Measurements from ENCODE around the gene SLC25A40.
"Not testable (repeated sequence)": the region's sequence is repeated elsewhere in the genome, so short reads cannot be mapped to it uniquely, and the experiment has no call there.

SLC25A40 gene

GRCh38 chr7:87870471-87870870, 5.7 kb downstream of the SLC25A40 start:
- no peak for DNase-seq (ENCODE audit: low read depth)

GRCh38 chr7:87866533-87866932, 9.6 kb downstream of the SLC25A40 start:
- not testable (repeated sequence) for DNase-seq (ENCODE audit: low read depth)

GRCh38 chr7:87866089-87866488, 10.1 kb downstream of the SLC25A40 start:
- DNase-seq (ENCODE audit: low read depth), result no peak

- no peak for DNase-seq (ENCODE audit: low read depth)
Observed at GRCh38 chr7:87858417-87859100, 17.6 kb downstream of the SLC25A40 start.

- DNase-seq (ENCODE audit: low read depth), result no peak
Observed at GRCh38 chr7:87853237-87853864, 22.8 kb downstream of the SLC25A40 start.

GRCh38 chr7:87852306-87852705, 23.9 kb downstream of the SLC25A40 start:
- DNase-seq (ENCODE audit: low read depth), result no peak

- DNase-seq (ENCODE audit: low read depth), result no peak
Observed at GRCh38 chr7:87850836-87851593, 25.1 kb downstream of the SLC25A40 start.

GRCh38 chr7:87837597-87837996, 38.6 kb downstream of the SLC25A40 start:
- no peak for DNase-seq (ENCODE audit: low read depth)

- no peak for DNase-seq (ENCODE audit: low read depth)
Observed at GRCh38 chr7:87833130-87833529, 43.0 kb downstream of the SLC25A40 start.

- no peak for DNase-seq (ENCODE audit: low read depth)
Observed at GRCh38 chr7:87831097-87831496, 45.1 kb downstream of the SLC25A40 start.

- DNase-seq (ENCODE audit: low read depth), result not testable (repeated sequence)
Observed at GRCh38 chr7:87828383-87828782, 47.8 kb downstream of the SLC25A40 start.

GRCh38 chr7:87825369-87825768, 50.8 kb downstream of the SLC25A40 start:
- not testable (repeated sequence) for DNase-seq (ENCODE audit: low read depth)

- DNase-seq (ENCODE audit: low read depth), result not testable (repeated sequence)
Observed at GRCh38 chr7:87822056-87822455, 54.1 kb downstream of the SLC25A40 start.

GRCh38 chr7:87818336-87818735, 57.8 kb downstream of the SLC25A40 start:
- DNase-seq (ENCODE audit: low read depth), result no peak

- DNase-seq (ENCODE audit: low read depth), result no peak
Observed at GRCh38 chr7:87816389-87816788, 59.8 kb downstream of the SLC25A40 start.

GRCh38 chr7:87810726-87811125, 65.4 kb downstream of the SLC25A40 start:
- DNase-seq (ENCODE audit: low read depth), result no peak

- no peak for DNase-seq (ENCODE audit: low read depth)
Observed at GRCh38 chr7:87810130-87810529, 66.0 kb downstream of the SLC25A40 start.

- DNase-seq (ENCODE audit: low read depth), result no peak
Observed at GRCh38 chr7:87806150-87806549, 70.0 kb downstream of the SLC25A40 start.

- DNase-seq (ENCODE audit: low read depth), result no peak
Observed at GRCh38 chr7:87797798-87798403, 78.3 kb downstream of the SLC25A40 start.

GRCh38 chr7:87797395-87797794, 78.8 kb downstream of the SLC25A40 start:
- DNase-seq (ENCODE audit: low read depth), result no peak

- DNase-seq (ENCODE audit: low read depth), result no peak
Observed at GRCh38 chr7:87785368-87785995, 90.7 kb downstream of the SLC25A40 start.

- DNase-seq (ENCODE audit: low read depth), result no peak
Observed at GRCh38 chr7:87784424-87784823, 91.7 kb downstream of the SLC25A40 start.

Data from stimulated activated CD8-positive, alpha-beta memory T cell treated with anti-CD3 and anti-CD28 coated beads, Interleukin-4, amount 100 ng/mL, for 24 hours (primary cell).